DND-41 (cell line): Measurements from ENCODE around the gene ELAPOR1.

ENCODE experiments used
- ATAC-seq: fragments of 200-7000 bp; cut with Tn5 transposase; 3 replicates; pipeline ENCODE4 v1.9.1; 2021; ENCODE audit warnings: low read depth; ENCODE audit not compliant: insufficient read depth
- DNase-seq: peaks from one replicate; pipeline ENCODE4 v3.0.0-alpha.2; 2020
- H2AFZ ChIP-seq: 2 replicates; pipeline ENCODE4 v1.6.0; 2012; ENCODE audit warnings: low read depth, low read length
- H3K27ac ChIP-seq: 2 replicates; pipeline ENCODE4 v1.5.1; 2012; ENCODE audit warnings: low read length, inconsistent platforms
- H3K27me3 ChIP-seq: fragments of 200-600 bp; sonication (generic); 2 replicates; pipeline ENCODE4 v1.6.0; 2012; ENCODE audit warnings: low read length, mild to moderate bottlenecking, inconsistent platforms; ENCODE audit not compliant: insufficient read depth, poor library complexity
- H3K36me3 ChIP-seq: 2 replicates; pipeline ENCODE4 v1.5.1; 2012; ENCODE audit warnings: low read length, inconsistent platforms; ENCODE audit not compliant: insufficient read depth
- H3K4me1 ChIP-seq: 2 replicates; pipeline ENCODE4 v1.5.1; 2012; ENCODE audit warnings: mild to moderate bottlenecking, low read length; ENCODE audit not compliant: insufficient read depth
- H3K4me2 ChIP-seq: 2 replicates; pipeline ENCODE4 v1.6.0; 2012; ENCODE audit warnings: mild to moderate bottlenecking, moderate library complexity, low read length, inconsistent platforms; ENCODE audit not compliant: insufficient read depth
- H3K4me3 ChIP-seq, 2 experiments: fragments of 200-600 bp in 1 of 2; shearing (Covaris generic) in 1 of 2; 2 replicates each; pipeline ENCODE4 v1.5.1; 2012 to 2016; ENCODE audit warnings: inconsistent platforms in 2 of 2, low read length in 2 of 2, mild to moderate bottlenecking in 2 of 2, low read depth in 1 of 2, moderate library complexity in 1 of 2
- H3K79me2 ChIP-seq: 2 replicates; pipeline ENCODE4 v1.6.0; 2012; ENCODE audit warnings: low read length, inconsistent platforms; ENCODE audit not compliant: insufficient read depth
- H3K9ac ChIP-seq: 2 replicates; pipeline ENCODE4 v1.6.0; 2012; ENCODE audit warnings: low read depth, mild to moderate bottlenecking, inconsistent platforms, low read length, moderate library complexity
- H3K9me3 ChIP-seq: 2 replicates; pipeline ENCODE4 v1.5.1; 2012; ENCODE audit warnings: low read length, moderate library complexity, mild to moderate bottlenecking, inconsistent platforms; ENCODE audit not compliant: insufficient read depth, severe bottlenecking
- H4K20me1 ChIP-seq: 2 replicates; pipeline ENCODE4 v1.6.0; 2012; ENCODE audit warnings: low read length; ENCODE audit not compliant: insufficient read depth
- EZH2 ChIP-seq: IDR thresholded peaks from 3 replicates; pipeline ENCODE4 v1.6.1; 2012; ENCODE audit warnings: borderline replicate concordance, low read depth, mild to moderate bottlenecking, moderate library complexity, low read length, inconsistent platforms; ENCODE audit not compliant: severe bottlenecking
- TF ChIP-seq, protein P1 (sequence below): IDR thresholded peaks from 2 replicates; pipeline ENCODE4 v1.5.1; 2012; ENCODE audit warnings: borderline replicate concordance, low read length, moderate library complexity, mild to moderate bottlenecking; ENCODE audit not compliant: poor library complexity, severe bottlenecking; ENCODE audit errors: extremely low read depth

ELAPOR1 gene

DNA sequence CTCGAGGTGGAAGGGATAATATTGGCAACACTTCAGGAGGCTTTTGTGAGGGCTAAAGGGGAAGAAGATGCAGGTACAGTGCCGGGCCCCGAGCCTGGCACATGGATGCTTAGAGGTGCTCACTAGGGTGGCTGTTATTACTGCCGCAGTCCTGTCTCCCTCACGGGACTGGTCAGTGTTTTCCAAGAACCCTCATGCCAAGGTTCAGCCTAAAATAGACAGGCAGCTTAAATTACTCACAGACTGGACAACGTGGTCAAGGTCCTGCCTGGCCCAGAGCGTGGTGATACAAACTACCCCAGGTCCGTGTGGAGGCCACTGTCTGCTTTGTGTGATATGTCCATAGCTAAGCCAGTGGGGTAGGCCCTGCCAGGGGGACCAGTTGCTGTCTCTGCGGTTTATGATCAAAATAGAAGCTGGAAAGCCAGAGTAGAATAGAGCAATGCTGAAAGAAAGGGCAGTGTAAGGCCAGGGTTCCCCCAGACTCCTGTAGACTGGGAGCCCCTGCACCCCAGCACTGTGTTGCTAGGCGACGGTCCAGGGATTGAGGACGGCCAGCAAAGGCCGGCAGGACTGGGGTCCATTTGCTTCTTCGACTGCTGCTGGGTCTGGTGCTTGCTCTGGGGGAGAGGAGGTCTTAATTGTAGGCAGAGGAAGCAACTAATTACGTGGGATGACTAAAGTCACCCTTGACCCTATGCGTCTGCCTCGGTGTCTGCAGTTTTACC is 36.1 kb downstream of the ELAPOR1 start:
- Histone ChIP-seq H3K79me2 (no peaks in the 10 kb centered on the region), H3K4me1 (no peaks in the 10 kb centered on the region), H3K4me2 (no peak overlapping the region), H3K27me3 (peaks cover 3% of the 10 kb centered on the region), H3K9me3 (no peaks in the 10 kb centered on the region), H4K20me1 (no peaks in the 10 kb centered on the region), H3K27ac (no peak overlapping the region), H2AFZ (no peak overlapping the region), H3K9ac (no peak overlapping the region), H3K4me3 (no peak overlapping the region), H3K36me3 (no peaks in the 10 kb centered on the region)
- TF ChIP-seq, protein P1, sequence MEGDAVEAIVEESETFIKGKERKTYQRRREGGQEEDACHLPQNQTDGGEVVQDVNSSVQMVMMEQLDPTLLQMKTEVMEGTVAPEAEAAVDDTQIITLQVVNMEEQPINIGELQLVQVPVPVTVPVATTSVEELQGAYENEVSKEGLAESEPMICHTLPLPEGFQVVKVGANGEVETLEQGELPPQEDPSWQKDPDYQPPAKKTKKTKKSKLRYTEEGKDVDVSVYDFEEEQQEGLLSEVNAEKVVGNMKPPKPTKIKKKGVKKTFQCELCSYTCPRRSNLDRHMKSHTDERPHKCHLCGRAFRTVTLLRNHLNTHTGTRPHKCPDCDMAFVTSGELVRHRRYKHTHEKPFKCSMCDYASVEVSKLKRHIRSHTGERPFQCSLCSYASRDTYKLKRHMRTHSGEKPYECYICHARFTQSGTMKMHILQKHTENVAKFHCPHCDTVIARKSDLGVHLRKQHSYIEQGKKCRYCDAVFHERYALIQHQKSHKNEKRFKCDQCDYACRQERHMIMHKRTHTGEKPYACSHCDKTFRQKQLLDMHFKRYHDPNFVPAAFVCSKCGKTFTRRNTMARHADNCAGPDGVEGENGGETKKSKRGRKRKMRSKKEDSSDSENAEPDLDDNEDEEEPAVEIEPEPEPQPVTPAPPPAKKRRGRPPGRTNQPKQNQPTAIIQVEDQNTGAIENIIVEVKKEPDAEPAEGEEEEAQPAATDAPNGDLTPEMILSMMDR, result no peak
- no peak for TF ChIP-seq EZH2
- DNase-seq (no peak), ATAC-seq (no peak)

GRCh38 chr1:109151146-109151990 is 37.5 kb downstream of the ELAPOR1 start:
- H3K27ac ChIP-seq, result no peak overlapping the region
- TF ChIP-seq EZH2, result no peak
- TF ChIP-seq, protein P1, result no peak
- no peak overlapping the region for H2AFZ ChIP-seq
- ATAC-seq (no peak), DNase-seq (no peak)
- H3K9me3 ChIP-seq, result no peaks in the 10 kb centered on the region
- peaks cover 3% of the 10 kb centered on the region for H3K27me3 ChIP-seq
- no peaks in the 10 kb centered on the region for H3K36me3 ChIP-seq
- H3K4me3 ChIP-seq, result no peak overlapping the region
- H3K4me1 ChIP-seq, result no peaks in the 10 kb centered on the region
- H3K79me2 ChIP-seq, result no peaks in the 10 kb centered on the region
- no peaks in the 10 kb centered on the region for H4K20me1 ChIP-seq
- no peak overlapping the region for H3K4me2 ChIP-seq
- no peak overlapping the region for H3K9ac ChIP-seq

GRCh38 chr1:109152196-109152595 is 38.3 kb downstream of the ELAPOR1 start:
- no peak overlapping the region for H2AFZ ChIP-seq
- no peaks in the 10 kb centered on the region for H3K9me3 ChIP-seq
- ATAC-seq (no peak), DNase-seq (no peak)
- TF ChIP-seq EZH2, result no peak
- TF ChIP-seq, protein P1, result no peak
- H4K20me1 ChIP-seq, result no peaks in the 10 kb centered on the region
- no peaks in the 10 kb centered on the region for H3K4me1 ChIP-seq
- peaks cover 3% of the 10 kb centered on the region for H3K27me3 ChIP-seq
- no peaks in the 10 kb centered on the region for H3K79me2 ChIP-seq
- no peak overlapping the region for H3K9ac ChIP-seq
- no peaks in the 10 kb centered on the region for H3K36me3 ChIP-seq
- H3K27ac ChIP-seq, result no peak overlapping the region
- no peak overlapping the region for H3K4me3 ChIP-seq
- H3K4me2 ChIP-seq, result no peak overlapping the region
